Spleen (tissue), 7 donors: ENCODE data around the gene CLIP1.

ENCODE experiments used
- POLR2A ChIP-seq, 3 donors: fragments of 450-650 bp; IDR thresholded peaks; one replicate each; pipeline ENCODE4 v1.5.1; 2017; ENCODE audit warnings: antibody characterized with exemption in 3 of 3, mild to moderate bottlenecking in 1 of 3
- POLR2AphosphoS5 ChIP-seq, 3 donors: sonication (generic); formaldehyde crosslinking; IDR thresholded peaks; one replicate each; pipeline ENCODE4 v1.5.1; 2017; ENCODE audit warnings: antibody characterized with exemption in 3 of 3
- TF ChIP-seq, protein P1 (sequence below), 11 experiments: fragments of 200-600 bp in 7 of 11; fragments of 450-650 bp in 4 of 11; sonication (generic) in 4 of 11; IDR thresholded peaks in 8 of 11; conservative IDR thresholded peaks in 3 of 11; 1 replicate in 7 of 11; 2 replicates in 4 of 11; pipeline versions ENCODE4 v1.4.0 to v1.8.0; 2016 to 2021; ENCODE audit warnings: antibody characterized with exemption in 11 of 11, inconsistent platforms in 4 of 11, mild to moderate bottlenecking in 1 of 11
- donor health status: DM: no; HTN: no; CAD: no; lungs with moderate emphysema.
- donor health status: DM: no; HTN: no; CAD: no.
- donor health status: DM: no; HTN: no; CAD: no.

DNA sequence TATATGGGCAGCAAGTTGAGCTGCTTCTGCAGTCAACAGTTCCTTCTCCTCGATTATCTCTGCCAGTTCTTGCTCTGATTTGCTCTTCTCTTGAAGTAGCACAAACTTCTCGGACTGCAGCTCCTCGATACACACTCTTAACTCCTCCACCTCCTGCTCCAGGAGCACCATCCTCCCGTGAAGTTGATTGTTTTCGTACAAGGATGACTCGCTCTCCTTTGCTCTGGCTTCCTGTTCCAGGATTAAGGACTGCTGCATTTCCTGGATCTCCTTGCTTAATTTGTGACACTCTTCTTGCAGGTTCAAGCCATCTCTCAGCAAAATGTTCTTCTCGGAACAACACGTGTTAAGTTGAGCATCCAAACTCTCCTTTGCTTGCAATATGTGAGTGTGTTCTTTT is 100.0 kb downstream of the CLIP1 start:
- TF ChIP-seq POLR2AphosphoS5 (IDR thresholded peaks at IDR 0.05) (no peak), POLR2A (IDR thresholded peaks at IDR 0.05) (no peak)
- TF ChIP-seq, protein P1, sequence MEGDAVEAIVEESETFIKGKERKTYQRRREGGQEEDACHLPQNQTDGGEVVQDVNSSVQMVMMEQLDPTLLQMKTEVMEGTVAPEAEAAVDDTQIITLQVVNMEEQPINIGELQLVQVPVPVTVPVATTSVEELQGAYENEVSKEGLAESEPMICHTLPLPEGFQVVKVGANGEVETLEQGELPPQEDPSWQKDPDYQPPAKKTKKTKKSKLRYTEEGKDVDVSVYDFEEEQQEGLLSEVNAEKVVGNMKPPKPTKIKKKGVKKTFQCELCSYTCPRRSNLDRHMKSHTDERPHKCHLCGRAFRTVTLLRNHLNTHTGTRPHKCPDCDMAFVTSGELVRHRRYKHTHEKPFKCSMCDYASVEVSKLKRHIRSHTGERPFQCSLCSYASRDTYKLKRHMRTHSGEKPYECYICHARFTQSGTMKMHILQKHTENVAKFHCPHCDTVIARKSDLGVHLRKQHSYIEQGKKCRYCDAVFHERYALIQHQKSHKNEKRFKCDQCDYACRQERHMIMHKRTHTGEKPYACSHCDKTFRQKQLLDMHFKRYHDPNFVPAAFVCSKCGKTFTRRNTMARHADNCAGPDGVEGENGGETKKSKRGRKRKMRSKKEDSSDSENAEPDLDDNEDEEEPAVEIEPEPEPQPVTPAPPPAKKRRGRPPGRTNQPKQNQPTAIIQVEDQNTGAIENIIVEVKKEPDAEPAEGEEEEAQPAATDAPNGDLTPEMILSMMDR (IDR thresholded peaks at IDR 0.05 in 8 of 11, conservative IDR thresholded peaks at IDR 0.05 in 3 of 11), result no peak
